Mesenchymal stem cell (in vitro differentiated cells and primary cell): ENCODE data around the gene IBTK.

Experiments
- DNase-seq: peaks from one replicate; pipeline ENCODE4 v3.0.0-alpha.2; 2013
- H2AFZ ChIP-seq: one replicate; pipeline ENCODE4 v1.6.1; 2013; ENCODE audit warnings: low read depth, mild to moderate bottlenecking, control low read depth, inconsistent platforms, low read length, moderate library complexity
- H2AK5ac ChIP-seq: 2 replicates; pipeline ENCODE4 v1.6.1; 2013; ENCODE audit warnings: low read length, moderate library complexity, mild to moderate bottlenecking, inconsistent platforms; ENCODE audit not compliant: severe bottlenecking
- H2BK120ac ChIP-seq: one replicate; pipeline ENCODE4 v1.6.1; 2013; ENCODE audit warnings: low read depth, mild to moderate bottlenecking, inconsistent platforms, low read length, moderate library complexity
- H2BK12ac ChIP-seq, 2 experiments: one replicate each; pipeline ENCODE4 v1.6.1; 2013; ENCODE audit warnings: inconsistent platforms in 2 of 2, low read length in 2 of 2, mild to moderate bottlenecking in 2 of 2, moderate library complexity in 2 of 2, control low read depth in 1 of 2
- H2BK15ac ChIP-seq: one replicate; pipeline ENCODE4 v1.6.1; 2013; ENCODE audit warnings: mild to moderate bottlenecking, low read depth, inconsistent platforms; ENCODE audit not compliant: poor library complexity, severe bottlenecking
- H2BK5ac ChIP-seq: 2 replicates; pipeline ENCODE4 v1.6.1; 2013; ENCODE audit warnings: low read depth, mild to moderate bottlenecking, low read length, control low read depth, inconsistent platforms; ENCODE audit not compliant: poor library complexity, severe bottlenecking
- H3K14ac ChIP-seq, 2 experiments: one replicate each; pipeline ENCODE4 v1.6.1; 2013; ENCODE audit warnings: inconsistent platforms in 2 of 2, low read length in 2 of 2, control low read depth in 1 of 2, mild to moderate bottlenecking in 1 of 2, moderate library complexity in 1 of 2
- H3K18ac ChIP-seq, 2 experiments: one replicate each; pipeline ENCODE4 v1.6.1; 2013; ENCODE audit warnings: inconsistent platforms in 2 of 2, low read length in 2 of 2, control low read depth in 1 of 2, low read depth in 1 of 2, mild to moderate bottlenecking in 1 of 2
- H3K23ac ChIP-seq, 2 experiments: one replicate each; pipeline ENCODE4 v1.6.1; 2013; ENCODE audit warnings: inconsistent platforms in 2 of 2, low read length in 2 of 2, mild to moderate bottlenecking in 2 of 2, moderate library complexity in 2 of 2, control low read depth in 1 of 2
- H3K27ac ChIP-seq: 2 replicates; pipeline ENCODE4 v1.5.1; 2013; ENCODE audit warnings: mild to moderate bottlenecking, moderate library complexity, low read length, control low read depth, inconsistent platforms; ENCODE audit not compliant: poor library complexity, severe bottlenecking
- H3K27me3 ChIP-seq, 2 experiments: 2 replicates each; pipeline versions ENCODE4 v1.6.1 to v1.7.0; 2013; ENCODE audit warnings: low read length in 2 of 2, mild to moderate bottlenecking in 2 of 2, moderate library complexity in 2 of 2, control low read depth in 1 of 2, inconsistent platforms in 1 of 2; ENCODE audit not compliant: control insufficient read depth in 1 of 2, insufficient read depth in 1 of 2
- H3K36me3 ChIP-seq, 2 experiments: 2 replicates each; pipeline versions ENCODE4 v1.6.1 to v1.7.0; 2013; ENCODE audit warnings: low read length in 2 of 2, control low read depth in 1 of 2, inconsistent platforms in 1 of 2, low read depth in 1 of 2, mild to moderate bottlenecking in 1 of 2; ENCODE audit not compliant: insufficient read depth in 2 of 2, control insufficient read depth in 1 of 2
- H3K4ac ChIP-seq, 2 experiments: one replicate each; pipeline ENCODE4 v1.6.1; 2013; ENCODE audit warnings: inconsistent platforms in 2 of 2, low read length in 2 of 2, mild to moderate bottlenecking in 2 of 2, moderate library complexity in 2 of 2, control low read depth in 1 of 2, low read depth in 1 of 2
- H3K4me1 ChIP-seq: 2 replicates; pipeline ENCODE4 v1.6.1; 2013; ENCODE audit warnings: low read depth, low read length, control low read depth; ENCODE audit not compliant: control insufficient read depth, insufficient read depth
- H3K4me2 ChIP-seq: 2 replicates; pipeline ENCODE4 v1.6.1; 2013; ENCODE audit warnings: low read length, mild to moderate bottlenecking, inconsistent platforms; ENCODE audit not compliant: poor library complexity, severe bottlenecking
- H3K4me3 ChIP-seq, 2 experiments: 2 replicates each; pipeline versions ENCODE4 v1.5.1 to v1.7.0; 2013; ENCODE audit warnings: low read length in 2 of 2, mild to moderate bottlenecking in 2 of 2, control low read depth in 1 of 2, low read depth in 1 of 2; ENCODE audit not compliant: insufficient read depth in 1 of 2
- H3K79me1 ChIP-seq: replicated peaks from 2 replicates; pipeline ENCODE4 v1.6.1; 2013; ENCODE audit warnings: mild to moderate bottlenecking, control low read depth, low read length, inconsistent platforms; ENCODE audit not compliant: poor library complexity, severe bottlenecking
- H3K9ac ChIP-seq: 2 replicates; pipeline ENCODE4 v1.7.0; 2013; ENCODE audit warnings: mild to moderate bottlenecking, low read length, moderate library complexity
- H3K9me3 ChIP-seq: 2 replicates; pipeline ENCODE4 v1.7.0; 2013; ENCODE audit warnings: mild to moderate bottlenecking, low read length; ENCODE audit not compliant: control insufficient read depth
- H4K8ac ChIP-seq: one replicate; pipeline ENCODE4 v1.6.1; 2013; ENCODE audit warnings: inconsistent platforms, mild to moderate bottlenecking, low read length, moderate library complexity
- H4K91ac ChIP-seq: one replicate; pipeline ENCODE4 v1.6.1; 2013; ENCODE audit warnings: mild to moderate bottlenecking, low read length, inconsistent platforms
- WGBS: methylation state at CpG from one replicate; pipeline ENCODE4 v1.1.7; 2013; ENCODE audit warnings: mixed read lengths; 5-methylcytosine and 5-hydroxymethylcytosine counted together

IBTK gene

DNA sequence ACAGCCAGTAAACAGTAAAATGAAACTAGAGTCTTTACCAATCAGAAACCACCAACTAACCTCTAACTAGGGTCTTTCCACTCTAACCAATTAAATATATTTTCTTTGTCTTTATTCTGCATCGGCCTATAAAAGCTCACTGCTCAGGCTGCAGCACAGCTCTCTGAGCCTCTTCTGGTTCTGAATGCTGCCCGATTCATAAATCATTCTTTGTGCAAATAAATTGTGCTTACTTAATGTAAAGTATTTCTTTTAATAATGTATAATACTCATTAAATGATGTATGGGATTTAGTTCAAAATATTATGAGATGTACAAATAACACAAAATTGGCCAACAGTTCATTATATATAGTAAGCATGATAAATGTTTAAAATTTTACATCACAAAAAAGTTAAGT lies 7.9 kb downstream of the IBTK start:
- H3K14ac ChIP-seq, result no peak overlapping the region
- DNase-seq, result no peak
- 100% methylated on average over 1 of the region's 2 CpGs for WGBS

DNA sequence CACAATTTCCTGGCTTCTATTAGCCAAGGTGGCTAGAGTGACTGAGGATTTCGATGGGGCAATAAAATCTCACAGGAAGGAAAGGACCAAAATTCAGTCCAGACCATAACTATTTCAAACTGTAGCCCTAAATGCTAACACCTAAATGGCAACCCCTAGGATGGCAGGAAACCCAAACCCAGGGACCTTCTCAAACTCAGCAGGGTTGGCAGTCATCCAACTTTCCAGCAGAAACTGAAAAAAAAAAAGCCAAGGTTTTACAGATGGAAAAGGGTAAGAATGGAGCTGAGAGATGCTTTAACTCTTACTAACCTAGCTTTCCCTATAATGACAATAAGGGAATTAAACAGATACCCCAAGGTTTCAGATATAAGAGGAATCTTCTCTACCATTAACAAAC lies 10.5 kb downstream of the IBTK start:
- H3K4me1 ChIP-seq, result no peaks in the 10 kb centered on the region
- no peak overlapping the region for H3K18ac ChIP-seq
- no peak overlapping the region for H2AFZ ChIP-seq
- no peak overlapping the region for H2BK12ac ChIP-seq
- H2AK5ac ChIP-seq, result no peak overlapping the region
- H2BK5ac ChIP-seq, result no peak overlapping the region
- no peak overlapping the region for H2BK15ac ChIP-seq
- peaks cover 7% of the 10 kb centered on the region for H3K79me1 ChIP-seq
- H3K9me3 ChIP-seq, result no peaks in the 10 kb centered on the region
- no peak for DNase-seq
- H3K27ac ChIP-seq, result no peak overlapping the region
- H4K8ac ChIP-seq, result no peak overlapping the region
- H3K14ac ChIP-seq, result no peak overlapping the region
- H3K23ac ChIP-seq, result no peak overlapping the region
- no peak overlapping the region for H2BK120ac ChIP-seq
- peaks cover 24 to 59% of the 10 kb centered on the region in 2 experiments for H3K36me3 ChIP-seq
- 100% methylated on average over 1 of the region's 1 CpG for WGBS
- H3K4me2 ChIP-seq, result no peak overlapping the region
- H4K91ac ChIP-seq, result no peak overlapping the region
- H3K27me3 ChIP-seq, result no peaks in the 10 kb centered on the region
- H3K9ac ChIP-seq, result no peak overlapping the region
- H3K4me3 ChIP-seq, result no peak overlapping the region
- no peak overlapping the region for H3K4ac ChIP-seq

More for the DNA sequence above, 7.9 kb downstream of the IBTK start:
- H3K27me3 ChIP-seq, result no peaks in the 10 kb centered on the region
- H2BK12ac ChIP-seq, result no peak overlapping the region
- H2BK120ac ChIP-seq, result no peak overlapping the region
- no peak overlapping the region for H3K9ac ChIP-seq
- no peak overlapping the region for H4K91ac ChIP-seq
- H4K8ac ChIP-seq, result no peak overlapping the region
- H2BK15ac ChIP-seq, result no peak overlapping the region
- H3K4ac ChIP-seq, result no peak overlapping the region
- no peak overlapping the region for H2BK5ac ChIP-seq
- H3K36me3 ChIP-seq, result peaks cover 13 to 45% of the 10 kb centered on the region in 2 experiments
- H3K79me1 ChIP-seq, result peaks cover 2% of the 10 kb centered on the region
- H3K27ac ChIP-seq, result no peak overlapping the region
- H3K23ac ChIP-seq, result no peak overlapping the region
- no peaks in the 10 kb centered on the region for H3K9me3 ChIP-seq
- H2AK5ac ChIP-seq, result no peak overlapping the region
- H3K4me2 ChIP-seq, result no peak overlapping the region
- H3K18ac ChIP-seq, result no peak overlapping the region
- H3K4me1 ChIP-seq, result no peaks in the 10 kb centered on the region
- H3K4me3 ChIP-seq, result no peak overlapping the region
- no peak overlapping the region for H2AFZ ChIP-seq

DNA sequence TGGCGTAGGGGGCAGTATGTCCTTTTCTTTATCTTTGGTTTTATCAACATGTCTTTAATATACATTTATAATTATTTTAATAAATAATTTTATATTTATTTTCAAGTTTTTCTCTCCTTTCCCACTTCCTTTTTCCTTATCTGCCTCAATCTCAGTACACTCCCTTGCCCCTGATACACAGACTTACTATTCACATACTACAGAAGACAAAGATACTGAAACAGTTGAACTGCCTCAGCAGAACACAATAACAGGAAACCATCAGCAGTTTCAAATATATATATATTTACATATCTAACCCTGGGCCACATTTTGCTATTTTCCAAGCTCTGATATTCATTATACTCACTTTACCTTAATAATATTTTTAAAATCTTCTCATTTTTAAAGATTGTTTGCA lies 19.8 kb downstream of the IBTK start:
- Histone ChIP-seq H3K27me3 (no peaks in the 10 kb centered on the region), H3K9me3 (no peaks in the 10 kb centered on the region), H3K4me1 (no peaks in the 10 kb centered on the region), H3K14ac (no peak overlapping the region), H3K18ac (no peak overlapping the region), H3K4ac (no peak overlapping the region), H2BK12ac (no peak overlapping the region), H3K36me3 (peaks cover 10 to 87% of the 10 kb centered on the region in 2 experiments), H4K91ac (no peak overlapping the region), H3K9ac (no peak overlapping the region), H3K27ac (no peak overlapping the region), H2BK5ac (no peak overlapping the region), H3K4me3 (no peak overlapping the region), H2AK5ac (no peak overlapping the region), H2AFZ (no peak overlapping the region), H3K79me1 (peaks cover 11% of the 10 kb centered on the region), H4K8ac (no peak overlapping the region), H3K23ac (no peak overlapping the region), H2BK120ac (no peak overlapping the region), H2BK15ac (no peak overlapping the region), H3K4me2 (no peak overlapping the region)
- no peak for DNase-seq
- no CpG with 5 or more reads among the region's 1 CpG for WGBS

DNA sequence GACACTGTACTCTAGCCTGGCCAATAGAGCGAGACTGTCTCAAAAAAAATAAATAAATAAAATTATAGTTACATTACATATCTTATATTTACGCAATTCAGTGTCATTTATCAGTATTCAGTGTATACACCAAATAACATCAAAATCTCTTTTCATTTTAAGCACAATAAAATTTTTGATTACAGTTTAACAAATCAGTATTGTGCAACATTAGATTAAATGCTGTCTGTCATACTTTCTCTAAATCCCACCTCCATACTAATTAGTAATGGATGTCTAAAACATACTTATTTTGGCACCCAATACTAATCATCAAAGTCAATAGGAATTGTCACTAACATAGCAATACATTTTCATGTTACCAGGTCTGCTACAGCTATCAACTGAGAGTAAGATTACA lies 27.4 kb downstream of the IBTK start:
- DNase-seq, result no peak
- Histone ChIP-seq H3K4me2 (no peak overlapping the region), H2BK15ac (no peak overlapping the region), H3K79me1 (peaks cover 14% of the 10 kb centered on the region), H3K23ac (no peak overlapping the region), H2AFZ (no peak overlapping the region), H4K91ac (no peak overlapping the region), H3K14ac (no peak overlapping the region), H2BK12ac (no peak overlapping the region), H3K27ac (no peak overlapping the region), H3K4me1 (no peaks in the 10 kb centered on the region), H2BK120ac (no peak overlapping the region), H2BK5ac (no peak overlapping the region), H3K9ac (no peak overlapping the region), H2AK5ac (no peak overlapping the region), H3K4me3 (no peak overlapping the region), H3K18ac (no peak overlapping the region), H3K4ac (no peak overlapping the region), H3K9me3 (no peaks in the 10 kb centered on the region), H4K8ac (no peak overlapping the region), H3K36me3 (peaks cover 17 to 97% of the 10 kb centered on the region in 2 experiments), H3K27me3 (no peaks in the 10 kb centered on the region)
- WGBS, result 100% methylated on average over 1 of the region's 2 CpGs
